GM21786 (cell line): Measurements from ENCODE around the gene EMSY.
"Not testable (repeated sequence)": the region's sequence is repeated elsewhere in the genome, so short reads cannot be mapped to it uniquely, and the experiment has no call there.

Source experiments
- ATAC-seq: cut with Tn5 transposase; IDR thresholded peaks from one replicate; pipeline ENCODE4 v1.9.1; 2021; ENCODE audit not compliant: unreplicated experiment

EMSY gene, protein sequence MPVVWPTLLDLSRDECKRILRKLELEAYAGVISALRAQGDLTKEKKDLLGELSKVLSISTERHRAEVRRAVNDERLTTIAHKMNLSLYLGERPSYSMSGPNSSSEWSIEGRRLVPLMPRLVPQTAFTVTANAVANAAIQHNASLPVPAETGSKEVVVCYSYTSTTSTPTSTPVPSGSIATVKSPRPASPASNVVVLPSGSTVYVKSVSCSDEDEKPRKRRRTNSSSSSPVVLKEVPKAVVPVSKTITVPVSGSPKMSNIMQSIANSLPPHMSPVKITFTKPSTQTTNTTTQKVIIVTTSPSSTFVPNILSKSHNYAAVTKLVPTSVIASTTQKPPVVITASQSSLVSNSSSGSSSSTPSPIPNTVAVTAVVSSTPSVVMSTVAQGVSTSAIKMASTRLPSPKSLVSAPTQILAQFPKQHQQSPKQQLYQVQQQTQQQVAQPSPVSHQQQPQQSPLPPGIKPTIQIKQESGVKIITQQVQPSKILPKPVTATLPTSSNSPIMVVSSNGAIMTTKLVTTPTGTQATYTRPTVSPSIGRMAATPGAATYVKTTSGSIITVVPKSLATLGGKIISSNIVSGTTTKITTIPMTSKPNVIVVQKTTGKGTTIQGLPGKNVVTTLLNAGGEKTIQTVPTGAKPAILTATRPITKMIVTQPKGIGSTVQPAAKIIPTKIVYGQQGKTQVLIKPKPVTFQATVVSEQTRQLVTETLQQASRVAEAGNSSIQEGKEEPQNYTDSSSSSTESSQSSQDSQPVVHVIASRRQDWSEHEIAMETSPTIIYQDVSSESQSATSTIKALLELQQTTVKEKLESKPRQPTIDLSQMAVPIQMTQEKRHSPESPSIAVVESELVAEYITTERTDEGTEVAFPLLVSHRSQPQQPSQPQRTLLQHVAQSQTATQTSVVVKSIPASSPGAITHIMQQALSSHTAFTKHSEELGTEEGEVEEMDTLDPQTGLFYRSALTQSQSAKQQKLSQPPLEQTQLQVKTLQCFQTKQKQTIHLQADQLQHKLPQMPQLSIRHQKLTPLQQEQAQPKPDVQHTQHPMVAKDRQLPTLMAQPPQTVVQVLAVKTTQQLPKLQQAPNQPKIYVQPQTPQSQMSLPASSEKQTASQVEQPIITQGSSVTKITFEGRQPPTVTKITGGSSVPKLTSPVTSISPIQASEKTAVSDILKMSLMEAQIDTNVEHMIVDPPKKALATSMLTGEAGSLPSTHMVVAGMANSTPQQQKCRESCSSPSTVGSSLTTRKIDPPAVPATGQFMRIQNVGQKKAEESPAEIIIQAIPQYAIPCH (N-terminal part only)

DNA sequence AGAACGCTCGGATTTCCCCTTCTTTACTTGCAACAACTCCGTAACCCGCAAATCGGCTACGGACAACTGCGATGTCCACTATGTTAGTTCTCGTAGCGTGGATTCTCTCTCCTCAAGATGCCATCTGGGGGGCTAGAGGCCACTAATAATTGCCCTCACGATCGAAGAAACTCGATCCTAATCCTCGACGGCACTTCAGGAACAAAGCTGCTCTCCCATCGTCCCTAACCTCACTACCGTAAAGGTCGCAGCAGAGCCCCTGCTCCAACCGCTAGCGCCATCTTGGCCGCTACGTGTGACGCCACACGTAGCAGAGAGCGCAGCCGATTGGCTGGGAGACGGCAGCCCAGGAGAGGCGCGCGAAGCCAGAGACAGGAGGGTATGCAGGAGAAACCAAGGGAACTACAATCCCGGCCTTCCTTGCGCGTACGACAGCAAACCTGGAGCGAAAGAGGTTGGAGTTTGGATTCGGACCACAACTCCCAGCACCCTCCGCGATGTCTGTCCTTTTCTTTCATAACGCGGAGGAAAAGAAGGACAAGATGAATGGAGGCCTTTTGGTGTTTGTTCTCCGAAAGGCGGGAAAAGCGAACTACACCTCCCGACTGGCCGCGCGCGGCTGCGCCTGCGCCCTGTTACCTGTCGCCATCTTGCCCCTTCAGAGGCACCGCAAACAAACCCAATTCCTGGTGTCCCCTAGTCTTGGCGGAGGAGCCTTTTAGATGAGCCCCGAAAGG, at the start of gene EMSY:
TSS of gene EMSY (plus strand) at position 635 of the 737 bp plus-strand sequence. CDS start 1,921 bp downstream, outside the sequence.
- peak; percentile 94 for ATAC-seq

DNA sequence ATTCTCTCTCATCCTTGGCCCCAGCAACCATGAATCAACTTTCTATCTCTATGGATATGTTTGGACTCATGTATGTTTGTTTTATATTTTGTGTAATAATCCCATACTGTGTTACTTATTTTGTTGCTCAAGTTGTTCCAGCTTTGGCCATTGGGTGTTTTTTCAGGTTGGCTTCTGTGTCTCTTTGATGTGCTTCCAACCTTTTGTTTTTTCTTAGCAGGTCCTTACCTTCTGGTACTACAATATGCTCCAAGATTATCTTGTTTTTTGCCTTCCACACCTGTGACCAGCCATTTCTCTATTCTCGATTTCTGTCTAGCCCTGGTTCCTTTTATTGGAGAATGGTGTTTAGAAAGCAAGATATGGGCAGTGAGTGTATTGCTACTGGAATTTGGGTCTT, 49.5 kb upstream of the EMSY start:
- ATAC-seq = no peak

DNA sequence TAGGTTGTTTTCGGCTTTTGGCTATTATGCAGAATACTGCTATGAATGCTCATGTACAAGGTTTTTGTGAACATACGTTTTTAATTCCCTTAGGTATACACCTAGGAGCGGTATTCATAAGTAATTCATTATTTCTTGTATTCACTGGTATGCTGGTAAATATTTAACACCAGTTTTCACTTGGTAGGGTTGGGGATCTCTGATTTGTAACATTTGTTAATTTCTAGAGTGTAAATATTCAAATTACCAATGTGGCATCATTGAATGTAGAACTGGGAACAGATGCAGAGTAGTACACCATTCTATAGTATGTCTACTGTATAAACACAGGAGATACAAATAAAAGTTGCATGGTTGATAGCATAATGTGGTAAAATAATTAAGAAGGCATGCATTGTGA, 47.4 kb upstream of the EMSY start:
- ATAC-seq = peak; percentile 61

DNA sequence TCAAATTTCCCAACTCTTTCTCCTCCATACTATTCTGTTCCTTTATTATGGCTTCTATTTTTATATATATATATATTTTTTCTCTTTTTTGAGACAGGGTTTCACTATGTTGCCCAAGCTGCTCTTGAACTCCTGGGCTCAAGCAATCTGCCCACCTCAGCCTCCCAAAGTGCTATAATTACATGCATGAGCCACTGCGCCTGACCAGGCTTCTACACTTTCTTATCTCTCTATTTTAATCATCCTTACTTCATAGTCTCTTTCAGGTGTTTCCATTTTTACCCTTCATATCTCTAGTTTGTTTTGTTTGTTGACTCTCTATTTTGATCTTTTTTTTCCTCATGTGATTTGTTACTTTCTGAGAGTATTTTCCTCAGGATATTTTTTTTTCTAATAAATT, 43.9 kb upstream of the EMSY start:
- no peak for ATAC-seq

DNA sequence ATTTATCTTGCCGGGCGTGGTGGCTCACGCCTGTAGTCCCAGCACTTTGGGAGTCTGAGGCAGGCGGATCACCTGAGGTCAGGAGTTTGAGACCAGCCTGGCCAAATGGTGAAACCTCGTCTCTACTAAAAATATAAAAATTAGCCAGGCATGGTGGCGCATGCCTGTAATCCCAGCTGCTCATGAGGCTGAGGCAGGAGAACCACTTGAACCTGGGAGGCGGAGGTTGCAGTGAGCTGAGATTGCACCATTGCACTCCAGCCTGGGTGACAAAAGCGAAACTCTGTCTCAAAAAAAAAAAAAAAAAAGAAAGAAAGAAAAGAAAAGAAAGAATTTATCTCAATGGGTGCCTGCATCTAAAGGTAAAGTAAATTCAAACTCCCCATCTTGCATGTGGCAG, 43.3 kb upstream of the EMSY start:
- not testable (repeated sequence) for ATAC-seq

DNA sequence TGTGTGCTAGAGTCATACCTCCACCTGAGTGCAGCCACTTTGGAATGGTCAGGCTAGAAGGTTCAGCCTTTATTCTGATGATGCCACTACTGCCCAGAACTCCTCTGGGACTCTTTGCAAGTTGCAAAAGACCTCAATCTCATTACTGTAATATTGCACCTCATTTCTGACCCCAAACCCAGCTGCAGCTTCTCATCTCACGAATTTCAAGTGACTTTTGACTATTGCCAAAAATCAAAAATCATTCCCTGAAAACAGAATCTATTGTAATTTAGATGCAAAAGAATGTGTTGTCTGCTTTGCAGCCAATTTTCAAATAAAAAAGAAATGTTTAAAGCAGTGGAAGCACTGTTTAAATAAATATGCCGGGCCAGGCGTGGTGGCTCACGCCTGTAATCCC, 38.5 kb upstream of the EMSY start:
- ATAC-seq = no peak

DNA sequence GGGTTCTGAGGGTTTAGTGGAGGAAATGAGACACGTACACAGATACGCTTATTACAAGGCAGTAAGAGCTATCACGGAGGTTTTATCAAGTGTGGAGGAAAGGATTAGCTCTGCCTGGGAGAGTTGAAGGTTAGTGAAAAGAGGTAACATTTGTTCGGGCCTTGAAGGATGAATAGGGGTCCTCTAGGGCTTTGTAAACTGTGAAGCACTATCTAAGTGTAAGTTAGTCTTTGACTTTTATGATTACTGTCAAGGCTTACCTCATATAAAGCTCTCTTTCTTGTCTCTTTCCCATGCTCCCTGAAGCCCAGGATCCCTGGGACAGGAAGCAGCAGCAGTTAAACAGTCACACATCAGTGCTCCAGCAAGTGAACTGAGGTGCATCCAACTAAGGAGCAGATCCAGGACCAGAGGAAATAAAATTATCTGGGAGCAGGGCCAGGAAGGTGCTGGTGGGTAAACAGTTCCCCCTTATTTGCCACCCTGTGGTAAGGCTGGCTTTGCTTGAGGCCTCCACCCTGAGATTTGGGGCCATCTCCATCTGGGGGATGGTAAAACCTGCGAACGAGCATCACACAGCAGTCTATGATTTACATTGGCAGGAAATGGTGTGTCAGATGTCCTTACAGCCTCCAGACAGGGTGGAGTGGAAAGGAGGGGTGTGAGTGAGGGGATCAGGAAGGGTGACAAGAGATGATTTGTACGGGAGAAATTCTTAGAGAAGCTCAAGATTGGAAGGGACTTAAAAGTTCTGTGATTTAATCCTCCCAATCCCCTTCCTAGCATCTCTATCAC, 36.5 kb upstream of the EMSY start:
- ATAC-seq = no peak

DNA sequence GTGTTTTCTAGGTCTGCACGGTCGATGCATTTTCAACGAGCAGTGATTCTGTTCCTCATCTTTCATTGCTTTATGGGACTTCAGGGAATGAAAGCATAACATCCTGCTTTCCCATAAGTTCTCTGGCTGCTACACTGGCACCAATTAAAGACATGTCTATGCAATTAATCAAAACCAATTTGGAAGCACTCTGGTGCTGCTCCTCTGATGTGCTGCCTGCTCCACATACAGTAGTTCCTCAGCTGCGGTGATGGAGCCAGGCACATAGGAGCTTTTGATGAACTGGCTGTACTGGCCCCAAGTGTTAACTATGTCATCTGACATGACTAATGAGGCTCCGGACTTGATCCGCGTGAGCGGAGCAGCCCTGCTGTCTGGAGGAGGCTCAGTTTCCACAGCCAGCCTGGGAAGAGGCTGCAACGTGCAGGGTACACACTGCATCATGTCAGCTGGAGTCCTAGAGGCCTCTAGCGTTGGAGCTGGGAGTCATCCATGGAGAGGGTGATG, 33.9 kb upstream of the EMSY start:
- no peak for ATAC-seq

DNA sequence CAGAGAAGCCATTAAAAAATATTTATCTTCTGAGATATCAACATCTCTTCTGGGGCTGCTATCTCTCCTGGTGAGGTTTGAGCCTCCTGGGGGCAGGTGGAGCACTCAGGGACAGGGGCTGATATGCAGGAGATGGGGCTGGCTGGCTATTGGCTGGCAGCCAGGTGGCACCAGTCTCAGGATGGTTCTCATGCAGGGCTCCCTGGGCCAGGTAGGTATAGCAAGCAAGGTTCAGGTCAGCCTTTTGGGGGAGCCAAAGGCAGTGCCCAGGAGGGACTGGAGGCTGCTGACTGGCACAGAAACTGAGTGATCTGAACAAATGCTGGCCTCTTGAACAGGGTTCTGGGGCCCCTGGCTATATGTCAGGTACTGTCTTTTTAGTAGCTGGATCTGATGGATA, 29.7 kb upstream of the EMSY start:
- no peak for ATAC-seq

DNA sequence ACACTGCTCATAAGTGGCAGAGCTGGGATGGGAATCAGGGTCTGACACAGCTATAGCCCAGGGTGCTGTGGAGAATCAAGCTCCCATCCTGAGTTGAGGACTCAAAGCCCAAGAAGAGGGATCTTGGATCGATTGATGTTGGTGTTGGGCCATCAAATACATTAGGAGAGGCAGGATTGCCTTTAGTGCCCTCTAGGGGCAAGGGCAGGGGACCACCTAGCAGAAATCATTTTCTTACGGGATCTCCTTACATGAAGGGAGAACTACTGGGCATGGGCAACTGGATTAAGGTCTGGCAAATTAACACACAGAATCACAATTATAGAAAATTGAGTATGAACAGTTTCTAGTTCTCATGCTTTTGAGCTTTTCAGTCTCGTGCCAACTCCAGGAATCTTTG, 24.9 kb upstream of the EMSY start:
- no peak for ATAC-seq

DNA sequence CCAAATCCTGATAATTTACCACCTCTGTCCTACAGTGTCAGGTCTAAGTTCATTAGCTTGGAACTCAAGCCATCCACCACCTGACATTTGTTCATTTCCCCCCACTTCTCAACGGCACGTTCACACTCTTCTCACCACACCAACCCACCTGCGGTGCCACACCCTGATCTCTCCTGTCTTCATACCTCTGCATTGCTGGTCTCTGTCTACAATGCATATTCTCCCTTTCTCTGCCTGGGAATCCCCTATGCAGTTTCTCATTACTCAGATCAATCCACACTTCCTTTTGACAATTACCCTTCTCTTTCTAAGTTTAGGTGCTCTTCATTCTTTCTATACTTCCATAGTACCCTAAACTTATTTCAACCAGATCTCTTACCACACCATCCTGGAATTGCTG, 20.4 kb upstream of the EMSY start:
- ATAC-seq = no peak

DNA sequence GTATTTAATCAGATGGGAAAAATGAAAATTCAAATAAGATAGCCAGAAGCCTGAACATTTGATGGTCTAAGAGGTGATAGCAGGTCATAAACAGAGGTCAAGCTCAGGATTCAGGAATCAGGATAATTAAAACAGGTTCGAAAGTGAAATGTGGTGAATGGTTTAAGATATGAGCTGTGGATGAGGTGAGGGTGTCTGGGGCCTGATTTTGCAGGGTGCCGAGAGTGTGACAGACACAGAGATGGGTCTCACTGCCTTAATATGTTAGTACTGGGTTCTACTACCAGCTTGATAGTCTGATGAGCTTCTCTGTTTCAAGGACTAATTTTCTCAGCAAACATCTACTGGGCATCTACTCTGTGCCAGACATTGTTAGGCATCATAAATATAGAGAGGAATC, 19.9 kb upstream of the EMSY start:
- no peak for ATAC-seq

DNA sequence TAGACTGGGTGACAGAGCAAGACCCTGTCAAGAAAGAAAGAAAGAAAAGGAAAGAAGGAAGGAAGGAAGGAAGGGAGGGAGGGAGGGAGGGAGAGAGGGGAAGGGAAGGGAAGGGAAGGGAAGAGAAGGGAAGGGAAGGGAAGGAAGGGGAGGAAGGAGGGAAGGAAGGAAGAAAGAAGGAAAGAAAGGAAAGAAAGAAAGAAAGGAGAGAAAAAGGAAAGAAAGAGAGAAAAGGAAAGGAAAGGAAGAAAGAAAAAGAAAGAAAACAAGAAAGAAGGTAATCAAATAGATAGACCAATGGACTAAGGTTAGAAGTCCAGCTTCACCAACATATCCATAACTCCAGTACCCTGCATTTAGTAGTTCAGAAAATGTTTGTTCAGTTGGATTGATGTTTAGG, 18.2 kb upstream of the EMSY start:
- ATAC-seq = no peak

DNA sequence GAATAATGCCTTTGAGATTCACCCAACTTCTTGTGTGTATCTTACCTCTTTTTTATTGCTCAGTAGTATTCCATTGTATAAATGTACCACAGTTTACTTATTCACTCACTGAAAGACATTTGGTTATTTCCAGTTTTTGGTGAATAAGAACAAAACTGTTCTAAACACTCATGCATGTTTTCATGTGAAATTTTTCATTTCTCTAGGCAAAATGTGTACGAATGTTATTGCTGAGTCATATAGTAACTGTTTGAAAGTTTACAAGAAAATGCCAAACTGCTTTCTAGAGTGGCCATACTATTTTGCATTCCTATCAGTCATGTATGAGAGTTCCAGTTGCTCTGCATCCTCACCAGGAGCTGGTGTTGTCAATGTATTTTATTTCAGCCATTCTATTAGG, 8.8 kb upstream of the EMSY start:
- ATAC-seq = no peak

DNA sequence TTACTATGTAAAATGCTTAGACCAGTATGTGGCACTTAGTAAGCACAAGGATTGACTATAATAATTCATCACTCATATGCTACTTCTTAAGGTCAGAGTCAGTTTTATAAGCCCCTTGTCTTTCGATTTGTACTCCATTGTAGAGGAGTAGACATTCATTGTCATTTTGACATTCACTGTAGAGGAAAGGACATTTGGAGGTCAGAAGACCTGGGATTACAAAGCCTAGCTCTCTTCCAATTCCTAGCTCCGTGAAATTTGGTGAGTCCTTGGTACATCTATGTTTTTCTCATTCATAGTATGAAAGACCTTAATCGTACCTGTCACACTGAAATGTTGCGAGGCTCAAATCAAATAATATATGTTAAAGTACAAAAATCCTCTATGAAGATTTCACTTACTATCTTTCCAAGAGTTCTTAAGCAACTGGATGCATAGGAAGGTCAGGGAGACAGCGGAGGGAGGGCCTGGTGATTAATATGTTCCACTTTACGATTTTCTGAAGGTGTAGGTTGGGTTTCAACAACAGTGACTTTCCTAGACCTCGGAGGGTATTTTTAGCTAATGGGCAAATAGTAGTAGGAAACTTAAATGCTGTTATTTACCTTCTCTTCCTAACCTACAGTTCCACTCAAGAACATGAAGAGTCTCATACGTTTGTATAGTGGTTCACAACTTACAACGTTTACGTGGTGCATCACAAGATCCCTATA, 1.4 kb upstream of the EMSY start:
- no peak for ATAC-seq

DNA sequence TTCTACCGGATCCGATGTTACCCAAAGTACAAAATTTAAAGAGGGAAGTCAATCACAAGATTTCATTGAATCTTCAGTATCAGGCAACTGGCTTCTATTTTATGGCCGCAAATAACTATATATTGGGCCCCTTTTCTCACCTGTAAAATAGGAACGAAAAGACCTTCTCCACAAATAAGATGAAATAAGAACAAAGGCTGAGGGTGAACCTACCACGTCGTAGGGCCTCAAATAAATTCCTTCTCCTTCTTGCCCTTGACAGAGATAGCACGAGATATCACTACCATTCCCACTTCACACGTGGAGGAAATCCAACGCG, 794 bp upstream of the EMSY start:
- ATAC-seq = no peak

DNA sequence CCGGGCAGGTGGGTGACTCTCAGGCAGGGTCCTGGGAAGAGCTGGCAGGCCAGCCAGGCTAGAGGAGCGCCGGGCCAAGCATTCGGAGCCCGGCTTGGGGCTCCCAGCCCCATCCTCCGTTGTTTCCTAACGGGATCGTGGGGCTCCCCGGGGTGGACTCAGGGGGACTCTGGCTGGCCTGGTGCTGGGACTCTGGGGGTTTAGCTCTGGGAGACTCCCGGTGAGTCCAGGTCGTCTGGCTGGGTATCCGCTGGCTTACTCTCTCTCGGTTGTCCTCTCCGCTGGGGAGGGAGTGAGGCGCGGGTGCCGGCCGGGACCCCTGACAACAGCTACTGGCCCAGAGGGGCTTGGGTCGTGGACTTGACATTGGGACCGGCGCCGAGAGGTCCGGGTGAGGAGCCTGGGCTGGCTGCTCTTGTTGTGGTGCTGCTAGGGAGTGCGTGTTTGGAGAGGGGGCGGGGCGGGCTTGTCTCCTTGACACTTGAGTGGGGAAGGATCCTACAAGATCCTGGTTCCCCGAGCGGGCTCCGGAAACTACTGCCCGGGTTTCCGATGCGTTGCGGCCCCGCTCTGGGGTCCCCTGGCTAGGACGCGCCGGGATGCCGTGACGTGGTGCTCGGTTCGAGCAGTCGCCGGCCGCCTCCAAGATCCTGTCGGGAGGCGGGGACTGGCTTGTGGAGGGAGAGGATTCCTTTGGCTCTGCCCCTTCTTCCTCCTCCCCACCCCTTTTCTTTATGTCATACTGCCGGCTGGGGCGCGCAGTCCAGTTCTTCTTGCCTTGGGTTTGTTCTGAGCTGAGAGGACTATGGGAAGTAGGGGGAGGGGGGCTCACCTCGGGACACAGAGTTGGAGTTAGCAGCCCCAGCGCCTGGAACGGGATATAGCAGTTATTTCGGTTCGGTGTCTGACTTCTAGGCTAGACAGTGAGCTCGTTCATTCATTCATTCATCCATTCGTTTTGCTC, 585 bp downstream of the EMSY start:
- ATAC-seq = peak; percentile 27

DNA sequence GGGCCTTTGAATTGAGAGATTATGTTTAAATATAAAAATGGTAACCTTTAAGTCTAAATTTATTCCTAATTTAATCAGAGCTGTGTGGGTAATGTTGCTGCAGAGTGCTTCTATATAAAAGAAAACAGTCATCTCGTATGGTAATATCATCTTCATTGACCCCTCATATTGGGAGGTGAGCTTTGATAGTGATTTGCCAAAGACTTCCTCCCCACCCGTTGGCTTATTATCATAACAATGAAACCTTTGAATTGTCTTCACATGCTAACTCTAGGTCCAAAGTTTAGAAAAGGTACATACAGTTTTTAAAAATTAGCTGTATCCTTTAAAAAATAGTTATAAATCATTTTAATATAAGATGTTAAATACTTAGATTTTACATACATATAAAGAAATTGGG, 3.7 kb downstream of the EMSY start:
- no peak for ATAC-seq
